SK-N-SH (cell line): Measurements from ENCODE around the gene ENOX1.

ENCODE experiments used
- EZH2phosphoT487 ChIP-seq: fragments of 200-600 bp; sonication (generic); IDR thresholded peaks from 2 replicates; pipeline ENCODE4 v1.6.1; 2017; ENCODE audit warnings: low read depth, mixed run types, mild to moderate bottlenecking, antibody characterized with exemption, moderate library complexity, borderline replicate concordance
- RAD21 ChIP-seq: IDR thresholded peaks from 2 replicates; pipeline ENCODE4 v1.6.1; 2012; ENCODE audit warnings: mild to moderate bottlenecking, low read length
- RFX5 ChIP-seq: IDR thresholded peaks from 2 replicates; pipeline ENCODE4 v1.6.1; 2012; ENCODE audit warnings: mild to moderate bottlenecking, improper control_type of control experiment, low read length
- RXRA ChIP-seq: IDR thresholded peaks from 2 replicates; pipeline ENCODE4 v1.4.0; 2012; ENCODE audit warnings: low read depth, mild to moderate bottlenecking, borderline replicate concordance
- TAF1 ChIP-seq: IDR thresholded peaks from 2 replicates; pipeline ENCODE4 v1.6.1; 2012; ENCODE audit warnings: low read depth, mild to moderate bottlenecking, low read length, moderate library complexity, borderline replicate concordance
- TCF12 ChIP-seq: IDR thresholded peaks from 2 replicates; pipeline ENCODE4 v1.4.0; 2012
- TF ChIP-seq, protein P1 (sequence below): fragments of 200-600 bp; sonication (generic); IDR thresholded peaks from 2 replicates; pipeline ENCODE4 v1.6.1; 2017; ENCODE audit warnings: antibody characterized with exemption, mild to moderate bottlenecking, moderate library complexity
- TF ChIP-seq, protein P2 (sequence below): IDR thresholded peaks from 2 replicates; pipeline ENCODE4 v1.6.1; 2012; ENCODE audit warnings: mild to moderate bottlenecking, low read depth, low read length, moderate library complexity

DNA sequence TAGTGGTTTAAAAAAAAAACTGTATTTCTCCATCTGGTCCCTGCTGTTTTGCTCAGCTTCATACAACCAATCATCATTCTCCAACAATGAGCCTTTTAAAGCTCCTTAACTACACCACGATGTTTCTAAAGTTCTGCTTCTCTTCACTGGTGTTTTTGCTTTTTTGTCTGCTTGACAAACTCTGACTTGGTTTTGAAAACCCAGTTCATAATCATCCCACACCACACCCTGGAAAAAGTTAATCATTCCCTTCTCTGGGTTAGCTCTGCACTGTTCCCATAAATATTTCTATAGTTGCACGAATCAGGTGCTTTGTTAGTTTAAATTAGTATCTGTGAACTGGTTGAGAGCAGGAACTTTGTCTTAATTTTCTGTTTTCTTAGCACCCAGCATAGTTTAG lies 217.1 kb downstream of the ENOX1 start:
- TF ChIP-seq, protein P1, sequence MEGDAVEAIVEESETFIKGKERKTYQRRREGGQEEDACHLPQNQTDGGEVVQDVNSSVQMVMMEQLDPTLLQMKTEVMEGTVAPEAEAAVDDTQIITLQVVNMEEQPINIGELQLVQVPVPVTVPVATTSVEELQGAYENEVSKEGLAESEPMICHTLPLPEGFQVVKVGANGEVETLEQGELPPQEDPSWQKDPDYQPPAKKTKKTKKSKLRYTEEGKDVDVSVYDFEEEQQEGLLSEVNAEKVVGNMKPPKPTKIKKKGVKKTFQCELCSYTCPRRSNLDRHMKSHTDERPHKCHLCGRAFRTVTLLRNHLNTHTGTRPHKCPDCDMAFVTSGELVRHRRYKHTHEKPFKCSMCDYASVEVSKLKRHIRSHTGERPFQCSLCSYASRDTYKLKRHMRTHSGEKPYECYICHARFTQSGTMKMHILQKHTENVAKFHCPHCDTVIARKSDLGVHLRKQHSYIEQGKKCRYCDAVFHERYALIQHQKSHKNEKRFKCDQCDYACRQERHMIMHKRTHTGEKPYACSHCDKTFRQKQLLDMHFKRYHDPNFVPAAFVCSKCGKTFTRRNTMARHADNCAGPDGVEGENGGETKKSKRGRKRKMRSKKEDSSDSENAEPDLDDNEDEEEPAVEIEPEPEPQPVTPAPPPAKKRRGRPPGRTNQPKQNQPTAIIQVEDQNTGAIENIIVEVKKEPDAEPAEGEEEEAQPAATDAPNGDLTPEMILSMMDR = no peak
- TF ChIP-seq EZH2phosphoT487 (no peak), RXRA (no peak), TCF12 (no peak), TAF1 (no peak), RFX5 (no peak), RAD21 (no peak)
- TF ChIP-seq, protein P2, sequence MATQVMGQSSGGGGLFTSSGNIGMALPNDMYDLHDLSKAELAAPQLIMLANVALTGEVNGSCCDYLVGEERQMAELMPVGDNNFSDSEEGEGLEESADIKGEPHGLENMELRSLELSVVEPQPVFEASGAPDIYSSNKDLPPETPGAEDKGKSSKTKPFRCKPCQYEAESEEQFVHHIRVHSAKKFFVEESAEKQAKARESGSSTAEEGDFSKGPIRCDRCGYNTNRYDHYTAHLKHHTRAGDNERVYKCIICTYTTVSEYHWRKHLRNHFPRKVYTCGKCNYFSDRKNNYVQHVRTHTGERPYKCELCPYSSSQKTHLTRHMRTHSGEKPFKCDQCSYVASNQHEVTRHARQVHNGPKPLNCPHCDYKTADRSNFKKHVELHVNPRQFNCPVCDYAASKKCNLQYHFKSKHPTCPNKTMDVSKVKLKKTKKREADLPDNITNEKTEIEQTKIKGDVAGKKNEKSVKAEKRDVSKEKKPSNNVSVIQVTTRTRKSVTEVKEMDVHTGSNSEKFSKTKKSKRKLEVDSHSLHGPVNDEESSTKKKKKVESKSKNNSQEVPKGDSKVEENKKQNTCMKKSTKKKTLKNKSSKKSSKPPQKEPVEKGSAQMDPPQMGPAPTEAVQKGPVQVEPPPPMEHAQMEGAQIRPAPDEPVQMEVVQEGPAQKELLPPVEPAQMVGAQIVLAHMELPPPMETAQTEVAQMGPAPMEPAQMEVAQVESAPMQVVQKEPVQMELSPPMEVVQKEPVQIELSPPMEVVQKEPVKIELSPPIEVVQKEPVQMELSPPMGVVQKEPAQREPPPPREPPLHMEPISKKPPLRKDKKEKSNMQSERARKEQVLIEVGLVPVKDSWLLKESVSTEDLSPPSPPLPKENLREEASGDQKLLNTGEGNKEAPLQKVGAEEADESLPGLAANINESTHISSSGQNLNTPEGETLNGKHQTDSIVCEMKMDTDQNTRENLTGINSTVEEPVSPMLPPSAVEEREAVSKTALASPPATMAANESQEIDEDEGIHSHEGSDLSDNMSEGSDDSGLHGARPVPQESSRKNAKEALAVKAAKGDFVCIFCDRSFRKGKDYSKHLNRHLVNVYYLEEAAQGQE = no peak
